Measurements from ENCODE around the gene GTPBP6.
"Not testable (repeated sequence)": the region's sequence is repeated elsewhere in the genome, so short reads cannot be mapped to it uniquely, and the experiment has no call there.

The GTPBP6 gene

GRCh38 chrX:314781-315595 is 3.6 kb downstream of the GTPBP6 start:
- no peak for DNase-seq

- DNase-seq = no peak
These were observed 4.5 kb downstream of the GTPBP6 start for GRCh38 chrX:314049-314448.

DNA sequence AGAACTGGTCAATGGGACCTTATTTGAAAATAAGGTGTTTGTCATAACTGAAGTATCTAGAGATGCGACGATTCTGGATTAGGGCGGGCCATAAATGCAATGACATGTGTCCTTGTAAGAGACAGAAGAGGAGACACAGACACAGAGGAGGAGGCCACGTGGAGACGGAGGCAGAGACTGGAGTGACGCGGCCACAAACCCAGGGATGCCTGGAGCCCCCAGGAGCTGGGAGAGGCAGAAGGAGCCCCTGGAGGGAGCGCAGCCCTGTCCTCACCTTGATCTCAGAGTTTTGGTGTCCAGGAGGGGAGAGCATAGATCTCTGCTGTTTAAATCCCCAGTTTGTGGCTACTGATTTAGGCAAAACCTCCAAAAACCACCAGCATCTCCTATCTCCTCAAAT is 5.0 kb downstream of the GTPBP6 start:
- DNase-seq = no peak

DNA sequence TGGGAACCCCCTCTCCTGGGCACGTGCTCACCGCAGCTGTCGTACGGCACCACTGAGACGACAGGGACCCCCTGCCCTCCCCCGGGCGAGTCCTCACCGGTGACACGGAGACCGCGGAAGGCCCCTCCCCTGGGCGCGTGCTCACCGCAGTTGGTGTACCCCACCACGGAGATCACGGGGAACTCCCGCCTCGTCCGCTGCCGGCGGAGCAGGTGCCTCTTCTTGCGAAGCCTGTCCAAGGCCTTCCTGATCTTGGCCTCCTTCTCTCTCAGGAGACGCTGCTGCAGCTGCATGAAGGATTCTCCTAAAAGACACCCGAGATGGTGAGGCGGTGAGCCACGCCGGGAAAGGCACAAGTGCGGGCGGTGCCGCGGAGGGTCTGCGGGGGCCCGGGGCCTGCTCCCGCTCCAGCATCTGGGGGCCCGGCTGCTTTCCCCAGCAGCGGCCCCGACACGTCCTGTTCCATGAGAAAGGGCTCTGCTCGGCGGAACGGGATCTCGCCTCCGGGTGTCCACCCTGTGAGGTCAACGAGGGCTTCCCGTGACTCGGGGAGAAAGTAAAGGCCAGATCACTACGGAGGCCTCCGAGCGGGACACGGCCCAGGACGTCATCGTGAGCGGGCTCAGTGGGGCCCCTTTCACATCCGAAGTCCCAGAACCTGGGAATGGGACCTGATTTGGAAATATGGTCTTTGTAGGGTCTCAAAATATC is 5.8 kb downstream of the GTPBP6 start:
- DNase-seq = no peak

DNA sequence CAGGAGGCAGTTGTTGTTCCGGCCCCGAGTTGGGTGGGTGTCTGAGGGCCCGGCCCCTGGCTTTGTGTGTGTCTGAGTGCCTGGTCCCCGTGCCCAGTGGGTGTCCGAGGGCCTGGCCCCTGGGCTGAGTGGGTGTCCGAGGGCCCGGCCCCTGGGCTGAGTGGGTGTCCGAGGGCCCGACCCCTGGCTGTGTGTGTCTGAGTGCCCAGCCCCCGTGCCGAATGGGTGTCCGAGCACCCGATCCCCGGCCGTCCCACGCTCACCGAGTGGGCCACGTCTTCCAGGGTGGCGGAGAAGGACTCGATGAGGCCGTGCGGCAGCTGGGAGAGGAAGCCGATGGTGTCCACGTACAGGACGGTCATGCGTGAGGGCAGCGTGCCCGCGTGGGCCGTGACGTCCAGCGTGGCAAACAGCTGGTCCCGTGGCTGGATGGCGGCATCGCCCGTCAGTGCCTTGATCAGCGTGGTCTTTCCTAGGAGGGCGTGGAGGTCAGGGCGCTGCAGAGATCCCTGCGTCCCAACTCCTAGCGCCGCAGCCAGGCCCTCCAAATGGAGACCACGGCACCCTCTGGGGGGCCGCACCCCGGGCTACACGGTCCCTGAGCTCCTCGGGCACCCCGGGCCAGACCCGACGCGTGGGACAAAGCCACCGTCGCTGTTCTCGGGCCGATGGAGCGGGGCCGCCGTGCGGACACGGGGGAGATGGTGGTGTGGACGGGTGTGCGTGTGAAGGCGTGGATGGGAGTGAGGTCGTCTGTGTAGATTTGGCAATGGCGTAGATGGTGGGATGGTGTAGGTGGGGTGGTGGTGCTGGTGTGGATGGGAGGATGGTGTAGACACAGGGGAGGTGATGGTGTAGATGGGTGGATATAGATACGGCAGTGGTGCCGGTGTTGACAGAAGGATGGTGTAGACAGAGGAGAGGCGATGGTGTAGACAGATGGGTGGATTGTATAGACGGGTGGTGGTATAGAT is 7.2 kb downstream of the GTPBP6 start:
- no peak for DNase-seq

- no peak for DNase-seq
These were observed 7.9 kb downstream of the GTPBP6 start for GRCh38 chrX:310621-311155.

DNA sequence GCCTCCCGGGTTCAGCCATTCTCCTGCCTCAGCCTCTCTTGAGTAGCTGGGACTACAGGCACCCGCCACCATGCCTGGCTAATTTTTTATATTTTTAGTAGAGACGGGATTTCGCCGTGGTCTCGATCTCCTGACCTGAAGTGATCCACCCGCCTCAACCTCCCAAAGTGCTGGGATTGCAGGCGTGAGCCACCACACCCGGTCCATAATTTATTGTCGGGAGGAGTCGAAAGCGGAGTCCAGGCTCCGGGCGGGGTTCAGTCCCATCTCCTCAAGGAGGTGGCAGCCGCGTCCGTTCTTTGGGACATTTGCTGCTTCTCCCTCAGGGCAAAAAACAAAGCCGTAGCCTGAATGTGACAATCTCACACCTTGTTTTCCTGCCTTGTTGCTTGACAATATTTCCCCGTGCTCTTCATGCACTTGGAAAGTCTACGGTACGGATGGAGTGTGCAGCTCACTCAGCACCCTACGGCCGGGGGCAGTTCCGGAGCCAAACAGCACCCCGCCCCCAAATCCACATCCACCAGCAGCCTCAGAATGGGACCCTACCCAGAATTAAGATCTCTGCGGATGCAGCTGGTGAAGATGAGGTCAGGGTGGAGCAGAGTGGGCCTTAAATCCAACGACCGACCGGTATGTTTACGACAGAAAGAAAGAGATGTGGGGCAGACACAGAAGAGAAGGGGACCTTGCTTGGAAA is 9.6 kb downstream of the GTPBP6 start:
- no peak for DNase-seq

DNA sequence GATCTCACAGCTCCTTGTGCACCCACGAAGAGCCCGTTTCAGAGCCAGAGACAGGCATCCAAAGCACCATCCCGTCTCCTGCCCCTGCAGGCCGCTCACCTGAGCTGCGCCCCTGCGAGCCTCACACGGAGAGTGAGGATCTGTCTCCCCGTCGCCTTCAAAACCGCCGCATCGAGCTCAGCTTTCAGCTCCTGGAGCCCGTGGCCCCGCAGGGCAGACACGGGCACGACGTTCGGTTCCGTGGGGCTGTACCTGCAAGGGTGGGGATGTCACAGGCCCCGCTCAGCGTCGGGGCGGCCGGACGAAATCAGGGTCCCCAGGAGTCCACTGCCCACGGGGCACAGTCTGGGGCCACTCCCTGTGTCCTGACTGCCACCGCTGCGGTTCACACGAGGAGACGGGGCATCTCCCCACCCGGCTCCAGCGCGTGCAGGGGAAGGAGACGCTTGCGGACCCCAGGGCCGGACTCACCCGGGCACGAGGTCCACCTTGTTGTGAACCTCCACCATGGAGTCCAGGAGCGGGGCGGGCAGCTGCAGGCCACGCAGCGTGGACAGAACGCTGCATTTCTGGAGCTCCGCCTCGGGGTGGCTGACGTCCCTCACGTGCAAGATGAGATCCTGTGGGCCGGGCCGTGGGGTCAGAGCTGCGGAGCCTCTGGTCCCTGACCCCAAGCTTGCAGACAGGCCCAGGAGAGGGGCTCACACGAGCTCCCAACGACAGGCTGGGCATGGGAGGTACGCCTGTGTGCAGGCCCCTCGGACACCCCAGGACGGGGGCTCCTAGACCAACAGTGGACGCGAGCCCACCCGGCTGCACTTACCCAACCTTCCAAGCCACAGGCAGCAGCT is 11.1 kb downstream of the GTPBP6 start:
- no peak for DNase-seq

- DNase-seq = not testable (repeated sequence)
These were observed 11.9 kb downstream of the GTPBP6 start for GRCh38 chrX:306614-307251.

DNA sequence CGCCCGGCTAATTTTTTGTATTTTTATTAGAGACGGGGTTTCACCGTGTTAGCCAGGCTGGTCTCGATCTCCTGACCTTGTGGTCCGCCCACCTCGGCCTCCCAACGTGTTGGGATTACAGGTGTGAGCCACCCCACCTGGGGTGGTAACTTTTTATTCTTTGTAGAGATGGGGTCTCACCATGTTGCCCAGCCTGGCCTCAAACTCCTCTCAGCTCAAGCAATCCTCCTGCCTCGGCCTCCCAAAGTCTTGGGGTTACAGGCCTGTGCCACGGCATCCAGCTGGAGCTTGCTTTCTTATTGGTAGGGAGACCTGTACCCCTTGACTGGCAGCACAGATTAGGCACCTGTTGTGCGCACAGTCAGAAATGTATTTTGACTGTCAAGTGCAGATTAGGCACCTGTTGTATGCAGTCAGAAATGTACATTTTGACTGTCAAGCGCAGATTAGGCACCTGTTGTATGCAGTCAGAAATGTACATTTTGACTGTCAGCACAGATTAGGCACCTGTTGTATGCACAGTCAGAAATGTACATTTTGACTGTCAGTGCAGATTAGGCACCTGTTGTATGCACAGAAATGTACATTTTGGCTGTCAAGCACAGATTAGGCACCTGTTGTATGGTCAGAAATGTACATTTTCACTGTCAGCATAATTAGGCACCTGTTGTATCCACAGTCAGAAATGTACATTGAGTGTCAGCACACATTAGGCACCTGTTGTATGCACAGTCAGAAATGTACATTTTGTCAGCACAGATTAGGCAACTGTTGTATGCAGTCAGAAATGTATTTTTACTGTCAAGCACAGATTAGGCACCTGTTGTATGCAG is 12.6 kb downstream of the GTPBP6 start:
- DNase-seq = not testable (repeated sequence)

DNA sequence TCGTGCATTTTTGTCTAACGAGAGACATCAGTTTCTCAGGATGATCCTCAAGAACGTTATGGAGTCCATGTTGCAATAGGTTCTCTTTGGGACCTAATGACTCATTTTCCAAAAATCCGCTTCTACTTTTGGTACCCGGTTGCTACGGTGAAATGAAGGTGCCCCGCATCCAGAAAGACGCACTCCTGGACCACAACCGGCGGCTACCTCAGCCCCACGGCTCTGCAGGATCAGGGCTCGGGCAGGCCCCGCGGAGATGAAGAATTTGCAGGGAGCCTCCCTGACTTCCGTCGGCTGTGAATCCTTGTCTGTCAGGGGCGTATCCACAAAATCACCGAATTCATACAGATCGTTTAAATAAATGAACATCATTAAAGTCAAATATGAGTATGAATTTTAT is 15.6 kb downstream of the GTPBP6 start:
- DNase-seq = no peak

DNA sequence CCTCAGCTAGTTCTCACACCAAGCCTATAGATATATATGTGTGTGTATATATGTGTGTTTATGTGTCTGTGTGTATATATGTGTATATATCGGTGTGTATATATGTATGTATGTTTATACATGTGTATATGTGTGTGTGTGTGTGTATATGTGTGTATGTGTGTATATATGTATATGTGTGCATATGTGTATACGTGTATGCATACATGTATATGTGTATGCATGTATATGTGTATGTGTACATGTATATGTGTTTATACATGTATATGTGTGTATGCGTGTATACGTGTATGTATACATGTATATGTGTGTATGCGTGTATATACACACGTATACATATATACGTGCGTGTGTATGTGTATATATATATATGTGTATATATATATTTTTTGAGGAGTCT is 18.3 kb downstream of the GTPBP6 start:
- DNase-seq = no peak

- no peak for DNase-seq
These were observed 19.6 kb downstream of the GTPBP6 start for GRCh38 chrX:298993-299392.

DNA sequence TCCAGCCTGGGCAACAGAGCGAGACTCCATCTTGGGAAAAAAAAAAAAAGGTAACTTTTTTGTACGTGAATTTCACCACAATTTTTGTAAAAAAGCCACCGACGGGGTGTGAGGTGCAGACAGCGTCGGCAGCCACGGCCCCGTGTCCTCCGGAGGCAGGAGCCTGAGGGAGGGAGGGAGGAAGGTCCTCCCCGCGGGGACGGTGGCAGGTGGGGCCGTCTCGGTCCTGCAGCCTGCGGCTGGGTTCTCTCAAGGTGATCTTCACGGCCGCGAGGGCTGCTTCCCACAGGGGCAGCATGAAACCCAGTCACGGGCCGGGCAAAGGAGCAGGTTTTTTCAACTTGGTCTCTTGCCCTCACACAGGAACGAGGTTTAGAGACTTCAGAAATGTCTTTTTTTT is 23.5 kb downstream of the GTPBP6 start:
- no peak for DNase-seq

- no peak for DNase-seq
These were observed 25.4 kb downstream of the GTPBP6 start for GRCh38 chrX:292900-293897.

- DNase-seq = no peak
These were observed 27.1 kb downstream of the GTPBP6 start for GRCh38 chrX:291411-291901.

GRCh38 chrX:290476-291166 is 28.0 kb downstream of the GTPBP6 start:
- no peak for DNase-seq

DNA sequence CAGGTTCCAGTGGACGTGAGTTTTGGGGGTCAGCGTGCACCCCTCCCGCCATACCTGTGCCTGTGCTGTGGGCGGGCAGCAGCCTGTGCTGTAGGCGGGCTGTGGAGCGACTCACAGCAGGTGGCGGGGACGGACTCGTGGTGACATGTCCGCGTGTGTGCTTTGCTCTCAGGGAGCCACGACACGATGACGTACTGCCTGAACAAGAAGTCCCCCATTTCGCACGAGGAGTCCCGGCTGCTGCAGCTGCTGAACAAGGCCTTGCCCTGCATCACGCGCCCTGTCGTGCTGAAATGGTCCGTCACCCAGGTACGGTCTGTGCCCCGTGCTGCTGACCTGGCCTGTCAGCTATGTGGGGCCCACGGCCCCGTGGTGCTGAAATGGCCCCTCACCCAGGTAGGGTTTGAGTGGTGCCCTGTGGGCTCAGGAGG is 30.0 kb downstream of the GTPBP6 start:
- no peak for DNase-seq
